ENCODE results near the gene UNC5A.

The UNC5A gene

DNA sequence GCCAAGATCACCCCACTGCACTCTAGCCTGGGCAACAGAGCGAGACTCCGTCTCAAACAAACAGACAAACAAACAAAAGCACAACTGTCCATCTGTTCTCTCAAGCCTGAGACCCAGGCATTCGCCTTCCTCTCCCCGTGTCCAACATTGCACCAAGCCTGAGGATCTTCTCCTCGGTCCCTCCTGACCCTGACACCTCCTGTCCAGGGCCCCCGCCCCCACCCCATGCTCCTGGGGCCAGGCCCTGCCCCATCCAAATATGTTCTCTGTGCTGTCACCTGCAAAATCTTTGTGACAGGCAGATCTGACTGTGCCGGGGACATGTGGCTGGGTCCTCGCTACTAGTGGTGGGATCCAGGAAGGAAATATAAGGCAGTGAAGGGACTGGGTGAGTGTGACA lies 33.4 kb upstream of the UNC5A start:
- DNase-seq (ENCODE audit: low read depth) = no peak
- TF ChIP-seq, protein P1, sequence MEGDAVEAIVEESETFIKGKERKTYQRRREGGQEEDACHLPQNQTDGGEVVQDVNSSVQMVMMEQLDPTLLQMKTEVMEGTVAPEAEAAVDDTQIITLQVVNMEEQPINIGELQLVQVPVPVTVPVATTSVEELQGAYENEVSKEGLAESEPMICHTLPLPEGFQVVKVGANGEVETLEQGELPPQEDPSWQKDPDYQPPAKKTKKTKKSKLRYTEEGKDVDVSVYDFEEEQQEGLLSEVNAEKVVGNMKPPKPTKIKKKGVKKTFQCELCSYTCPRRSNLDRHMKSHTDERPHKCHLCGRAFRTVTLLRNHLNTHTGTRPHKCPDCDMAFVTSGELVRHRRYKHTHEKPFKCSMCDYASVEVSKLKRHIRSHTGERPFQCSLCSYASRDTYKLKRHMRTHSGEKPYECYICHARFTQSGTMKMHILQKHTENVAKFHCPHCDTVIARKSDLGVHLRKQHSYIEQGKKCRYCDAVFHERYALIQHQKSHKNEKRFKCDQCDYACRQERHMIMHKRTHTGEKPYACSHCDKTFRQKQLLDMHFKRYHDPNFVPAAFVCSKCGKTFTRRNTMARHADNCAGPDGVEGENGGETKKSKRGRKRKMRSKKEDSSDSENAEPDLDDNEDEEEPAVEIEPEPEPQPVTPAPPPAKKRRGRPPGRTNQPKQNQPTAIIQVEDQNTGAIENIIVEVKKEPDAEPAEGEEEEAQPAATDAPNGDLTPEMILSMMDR (conservative IDR thresholded peaks at IDR 0.05; ENCODE audit: low read depth, low read length) = no peak
- no peak overlapping the region for H3K4me3 ChIP-seq (ENCODE audit: low read length)

DNA sequence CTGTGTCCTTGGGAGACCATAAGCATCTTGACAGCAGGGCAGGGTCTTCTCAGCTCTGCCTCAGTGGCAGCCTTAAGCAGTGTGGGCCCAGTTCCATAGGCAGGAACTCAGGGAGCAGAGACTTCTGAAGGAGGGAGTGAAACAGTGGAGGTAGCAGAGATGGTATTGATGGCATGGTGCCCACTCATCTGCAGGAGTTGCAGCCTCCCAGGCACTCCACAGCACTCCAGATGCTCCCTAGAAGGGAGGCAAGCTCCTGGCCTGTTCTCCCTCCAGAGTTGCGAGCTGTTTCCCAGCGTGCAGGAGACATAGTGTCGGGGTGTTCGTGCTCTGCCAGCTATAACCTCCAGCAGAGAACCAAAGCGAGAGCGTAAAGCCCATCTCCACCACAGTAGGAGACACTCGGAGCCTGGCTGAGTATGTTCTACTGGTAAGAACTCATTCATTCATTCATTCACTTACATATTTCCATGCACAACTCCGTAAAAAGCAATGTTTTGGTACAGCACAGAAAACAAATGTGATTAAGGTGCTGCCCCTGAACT lies 31.4 kb upstream of the UNC5A start:
- DNase-seq (ENCODE audit: low read depth) = no peak
- no peak overlapping the region for H3K4me3 ChIP-seq (ENCODE audit: low read length)
- TF ChIP-seq, protein P1 (conservative IDR thresholded peaks at IDR 0.05; ENCODE audit: low read depth, low read length) = no peak

DNA sequence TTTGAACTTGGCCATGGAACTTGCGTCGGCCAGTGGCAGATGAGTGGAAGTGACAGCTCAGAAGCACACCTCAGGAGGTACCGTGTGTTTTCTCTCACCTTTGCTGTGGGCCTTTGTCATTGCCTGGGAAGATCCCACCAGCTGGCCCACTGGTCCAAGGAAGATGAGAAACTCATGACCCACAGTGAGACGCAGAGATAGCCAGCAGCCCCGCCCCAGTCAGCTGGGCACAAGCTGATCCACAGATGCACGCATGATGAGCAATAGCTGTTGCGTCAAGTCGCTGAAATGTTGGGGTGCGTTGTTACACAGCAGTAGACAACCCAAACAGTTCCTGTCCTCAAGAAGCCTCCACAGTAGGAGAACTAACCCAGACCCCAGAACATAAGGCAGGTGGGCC lies 30.8 kb upstream of the UNC5A start:
- H3K4me3 ChIP-seq (ENCODE audit: low read length) = no peak overlapping the region
- TF ChIP-seq, protein P1 (conservative IDR thresholded peaks at IDR 0.05; ENCODE audit: low read depth, low read length) = no peak
- DNase-seq (ENCODE audit: low read depth) = no peak

DNA sequence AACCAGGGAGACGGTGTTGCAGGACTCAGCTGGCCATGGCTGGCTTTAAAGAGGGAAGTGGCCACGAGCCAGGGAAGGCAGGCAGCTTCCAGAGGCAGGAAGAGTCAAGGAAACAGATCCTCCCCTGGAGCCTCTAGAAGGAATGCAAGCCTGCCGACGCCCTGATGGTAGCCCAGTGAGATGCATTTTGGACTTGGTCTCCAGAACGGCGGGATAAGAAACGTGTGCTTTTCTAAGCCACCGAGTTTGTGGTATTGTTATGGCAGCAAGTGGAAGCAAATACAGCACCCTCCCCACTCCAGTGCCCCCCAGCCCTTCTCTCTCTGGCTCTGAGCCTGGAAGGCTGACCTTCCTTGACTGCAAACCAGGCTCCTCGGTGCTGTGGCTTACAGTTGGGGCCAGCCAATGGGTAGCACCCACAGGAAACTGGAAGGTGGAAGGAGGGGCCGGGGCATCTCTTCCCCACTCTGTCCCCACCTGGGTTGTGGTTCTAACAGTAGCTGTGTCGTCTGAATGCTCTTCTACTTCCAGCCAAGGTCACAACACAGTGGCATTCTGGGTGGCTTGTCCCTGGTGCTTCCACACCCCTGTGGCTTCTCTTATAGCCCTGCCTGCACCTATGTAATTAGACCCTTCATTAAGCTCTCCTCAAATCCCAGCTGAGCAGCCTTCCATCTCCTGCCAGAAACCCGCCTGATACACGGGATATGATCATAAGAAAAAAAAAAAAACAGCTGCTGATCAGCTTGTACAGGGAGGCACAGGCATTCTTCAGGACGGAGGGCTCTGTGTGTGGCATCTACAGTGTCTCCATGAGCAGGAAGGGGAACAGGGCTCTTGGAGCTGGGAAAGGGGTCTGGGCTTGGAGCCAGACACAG lies 29.9 kb upstream of the UNC5A start:
- H3K4me3 ChIP-seq (ENCODE audit: low read length) = no peak overlapping the region
- TF ChIP-seq, protein P1 (conservative IDR thresholded peaks at IDR 0.05; ENCODE audit: low read depth, low read length) = no peak
- no peak for DNase-seq (ENCODE audit: low read depth)

DNA sequence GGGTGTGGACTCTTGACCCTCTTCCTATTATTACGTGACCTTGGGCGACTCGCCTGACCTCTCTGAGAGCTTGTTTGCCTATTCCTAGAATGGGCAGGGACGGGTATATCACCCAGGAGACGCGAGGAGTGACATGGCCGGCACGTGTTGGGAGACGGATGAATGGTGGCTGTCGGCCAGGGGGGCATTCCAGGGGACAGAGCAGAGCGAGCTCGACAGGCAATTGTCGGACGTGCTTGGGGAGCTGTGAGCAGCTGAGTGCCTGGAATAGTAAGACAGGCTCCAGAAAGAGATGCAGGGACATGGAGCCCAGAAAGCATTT lies 29.3 kb upstream of the UNC5A start:
- DNase-seq (ENCODE audit: low read depth) = no peak
- no peak overlapping the region for H3K4me3 ChIP-seq (ENCODE audit: low read length)
- TF ChIP-seq, protein P1 (conservative IDR thresholded peaks at IDR 0.05; ENCODE audit: low read depth, low read length) = no peak

DNA sequence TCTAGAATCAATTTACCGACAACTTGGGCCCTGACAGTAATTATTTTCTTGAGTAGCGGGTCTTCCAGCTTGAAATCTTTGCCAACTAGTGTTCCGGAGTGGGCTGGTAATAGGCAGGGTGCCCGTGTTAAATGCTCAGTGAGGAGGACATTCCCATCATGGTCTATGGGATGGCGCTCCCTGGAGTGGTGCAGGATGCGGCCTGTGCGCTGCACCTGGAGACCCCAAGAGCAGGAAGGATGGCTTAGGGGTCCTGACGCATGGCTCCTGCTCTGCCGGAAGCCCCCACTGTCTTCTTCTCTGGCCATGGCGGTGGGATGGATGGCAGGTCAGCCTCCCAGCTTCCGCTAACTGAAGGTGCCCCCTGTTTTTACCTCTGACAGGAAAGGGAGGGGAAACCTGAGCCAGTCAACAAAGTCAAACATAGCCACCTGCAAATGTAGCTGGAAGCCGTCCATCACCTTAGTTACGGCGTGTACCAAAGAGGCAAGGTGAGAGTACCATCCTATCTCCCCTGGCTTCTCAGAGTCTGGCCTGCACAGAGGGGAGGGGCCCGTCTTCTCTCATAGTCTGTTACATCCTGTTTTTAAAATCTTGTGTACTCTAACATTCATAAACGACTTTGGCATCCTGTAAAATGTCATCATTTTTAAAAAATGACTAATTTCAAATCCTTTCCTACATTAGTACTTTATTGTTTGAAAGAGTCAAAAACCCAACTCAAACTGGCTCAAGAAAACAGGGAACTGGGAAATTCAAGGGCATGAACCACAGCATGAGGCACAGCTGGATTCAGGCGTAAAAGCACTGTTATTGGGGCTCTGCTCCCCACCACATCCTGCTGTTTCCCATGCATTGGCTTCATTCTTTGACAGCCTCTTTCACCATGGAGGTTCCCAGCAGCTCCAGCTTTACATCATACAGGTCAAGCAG lies 28.5 kb upstream of the UNC5A start:
- TF ChIP-seq, protein P1 (conservative IDR thresholded peaks at IDR 0.05; ENCODE audit: low read depth, low read length) = no peak
- no peak for DNase-seq (ENCODE audit: low read depth)
- H3K4me3 ChIP-seq (ENCODE audit: low read length) = no peak overlapping the region
